H9 (cell line): Measurements from ENCODE around the gene KIAA0513. TPM values are rescaled to one million over a fixed set of nuclear protein-coding genes. Genes with fewer than 3 reads are reported as not detected.

ENCODE experiments used
- DNase-seq: peaks from one replicate; pipeline ENCODE4 v3.0.0-alpha.2; 2017
- H2AFZ ChIP-seq: one replicate; pipeline ENCODE4 v1.6.1; 2013; ENCODE audit warnings: mild to moderate bottlenecking, low read length, control low read depth, moderate library complexity
- H2AK5ac ChIP-seq: 2 replicates; pipeline ENCODE4 v1.6.1; 2013; ENCODE audit warnings: low read length, control low read depth, mixed read lengths; ENCODE audit not compliant: insufficient read length
- H2BK120ac ChIP-seq: one replicate; pipeline ENCODE4 v1.6.1; 2013; ENCODE audit warnings: low read depth, mild to moderate bottlenecking, low read length, control low read depth, inconsistent platforms; ENCODE audit not compliant: poor library complexity, severe bottlenecking
- H2BK12ac ChIP-seq: 2 replicates; pipeline ENCODE4 v1.6.1; 2013; ENCODE audit warnings: low read length, control low read depth, mixed read lengths, low read depth; ENCODE audit not compliant: insufficient read length
- H2BK15ac ChIP-seq: 2 replicates; pipeline ENCODE4 v1.6.1; 2013; ENCODE audit warnings: low read depth, low read length, control low read depth
- H2BK20ac ChIP-seq: one replicate; pipeline ENCODE4 v1.6.1; 2013; ENCODE audit warnings: low read depth, mild to moderate bottlenecking, low read length, control low read depth, inconsistent platforms; ENCODE audit not compliant: poor library complexity, severe bottlenecking
- H2BK5ac ChIP-seq: 2 replicates; pipeline ENCODE4 v1.6.1; 2013; ENCODE audit warnings: low read length, control low read depth, mixed read lengths; ENCODE audit not compliant: insufficient read length
- H3K14ac ChIP-seq: 2 replicates; pipeline ENCODE4 v1.6.1; 2013; ENCODE audit warnings: low read length, control low read depth; ENCODE audit not compliant: insufficient read depth
- H3K18ac ChIP-seq: 2 replicates; pipeline ENCODE4 v1.6.1; 2013; ENCODE audit warnings: low read depth, mild to moderate bottlenecking, mixed read lengths, low read length, control low read depth; ENCODE audit not compliant: insufficient read length
- H3K23ac ChIP-seq: 2 replicates; pipeline ENCODE4 v1.6.1; 2013; ENCODE audit warnings: low read length, control low read depth, mixed read lengths, low read depth; ENCODE audit not compliant: insufficient read length
- H3K23me2 ChIP-seq: 2 replicates; pipeline ENCODE4 v1.6.1; 2013; ENCODE audit warnings: low read depth, mild to moderate bottlenecking, mixed read lengths, low read length, control low read depth; ENCODE audit not compliant: insufficient read length, poor library complexity, severe bottlenecking
- H3K27ac ChIP-seq: 2 replicates; pipeline ENCODE4 v1.5.1; 2013; ENCODE audit warnings: low read length, control low read depth, mixed read lengths, low read depth; ENCODE audit not compliant: insufficient read length
- H3K27me3 ChIP-seq: 2 replicates; pipeline ENCODE4 v1.6.1; 2013; ENCODE audit warnings: low read length, control low read depth, inconsistent platforms; ENCODE audit not compliant: insufficient read depth
- H3K4ac ChIP-seq: 2 replicates; pipeline ENCODE4 v1.6.1; 2013; ENCODE audit warnings: low read depth, mild to moderate bottlenecking, control low read depth, inconsistent platforms, low read length, moderate library complexity
- H3K4me1 ChIP-seq: 2 replicates; pipeline ENCODE4 v1.6.1; 2013; ENCODE audit warnings: low read length, control low read depth, inconsistent platforms; ENCODE audit not compliant: insufficient read depth
- H3K4me2 ChIP-seq: 2 replicates; pipeline ENCODE4 v1.6.1; 2013; ENCODE audit warnings: low read length, control low read depth, mixed read lengths; ENCODE audit not compliant: insufficient read length, insufficient read depth
- H3K56ac ChIP-seq: 2 replicates; pipeline ENCODE4 v1.6.1; 2013; ENCODE audit warnings: low read depth, mild to moderate bottlenecking, mixed read lengths, low read length, control low read depth; ENCODE audit not compliant: insufficient read length
- H3K79me1 ChIP-seq: 2 replicates; pipeline ENCODE4 v1.6.1; 2013; ENCODE audit warnings: low read depth, mild to moderate bottlenecking, moderate library complexity, low read length, control low read depth, inconsistent platforms; ENCODE audit not compliant: insufficient read depth, poor library complexity, severe bottlenecking
- H3K79me2 ChIP-seq: 2 replicates; pipeline ENCODE4 v1.6.1; 2013; ENCODE audit warnings: low read length, control low read depth, inconsistent platforms; ENCODE audit not compliant: insufficient read depth
- H3K9ac ChIP-seq: 2 replicates; pipeline ENCODE4 v1.6.1; 2013; ENCODE audit warnings: low read length, control low read depth, mixed read lengths; ENCODE audit not compliant: insufficient read length; ENCODE audit errors: extremely low read depth
- H3K9me3 ChIP-seq: one replicate; pipeline ENCODE4 v1.6.1; 2013; ENCODE audit warnings: low read depth, low read length, inconsistent platforms; ENCODE audit not compliant: control insufficient read depth
- H3T11ph ChIP-seq: one replicate; pipeline ENCODE4 v1.6.1; 2013; ENCODE audit warnings: mild to moderate bottlenecking, low read length, control low read depth, inconsistent platforms
- H4K20me1 ChIP-seq: one replicate; pipeline ENCODE4 v1.6.1; 2013; ENCODE audit not compliant: control insufficient read depth, insufficient read length, insufficient read depth
- H4K5ac ChIP-seq: 2 replicates; pipeline ENCODE4 v1.6.1; 2013; ENCODE audit warnings: low read depth, mild to moderate bottlenecking, mixed read lengths, low read length, control low read depth; ENCODE audit not compliant: insufficient read length
- H4K8ac ChIP-seq: replicated peaks from 2 replicates; pipeline ENCODE4 v1.6.1; 2013; ENCODE audit warnings: low read length, control low read depth, mixed read lengths, low read depth; ENCODE audit not compliant: insufficient read length
- H4K91ac ChIP-seq: 2 replicates; pipeline ENCODE4 v1.6.1; 2013; ENCODE audit warnings: low read depth, mild to moderate bottlenecking, moderate library complexity, mixed read lengths, low read length, control low read depth; ENCODE audit not compliant: insufficient read length
- H3K27ac Mint-ChIP-seq, 3 experiments: 2 replicates in 2 of 3; 3 replicates in 1 of 3; pipeline ENCODE4 v1.8.0; 2020 to 2021; ENCODE audit warnings: mixed read lengths in 3 of 3, mild to moderate bottlenecking in 1 of 3, moderate library complexity in 1 of 3
- H3K27me3 Mint-ChIP-seq: 2 replicates; pipeline ENCODE4 v1.8.0; 2021; ENCODE audit warnings: low read depth, mild to moderate bottlenecking, moderate library complexity, mixed read lengths
- H3K36me3 Mint-ChIP-seq, 3 experiments: 2 replicates in 2 of 3; 3 replicates in 1 of 3; pipeline ENCODE4 v1.8.0; 2020 to 2021; ENCODE audit warnings: low read depth in 3 of 3, mixed read lengths in 3 of 3; ENCODE audit not compliant: insufficient read depth in 1 of 3
- H3K4me1 Mint-ChIP-seq, 2 experiments: 2 replicates each; pipeline ENCODE4 v1.8.0; 2020; ENCODE audit warnings: mixed read lengths in 2 of 2
- H3K4me3 Mint-ChIP-seq, 2 experiments: 2 replicates in 1 of 2; 3 replicates in 1 of 2; pipeline ENCODE4 v1.8.0; 2020 to 2021; ENCODE audit warnings: mild to moderate bottlenecking in 2 of 2, mixed read lengths in 2 of 2, moderate library complexity in 1 of 2
- H3K9me3 Mint-ChIP-seq, 2 experiments: 2 replicates in 1 of 2; 3 replicates in 1 of 2; pipeline ENCODE4 v1.8.0; 2020; ENCODE audit warnings: mild to moderate bottlenecking in 2 of 2, mixed read lengths in 2 of 2, moderate library complexity in 1 of 2
- CTCF ChIP-seq: fragments of 200-600 bp; sonication (generic); conservative IDR thresholded peaks from 3 replicates; pipeline ENCODE4 v1.8.0; 2021; ENCODE audit warnings: antibody characterized with exemption, mild to moderate bottlenecking
- WGBS: extraction: QIAGEN DNeasy Blood & Tissue Kit; methylation state at CpG from one replicate; pipeline ENCODE4 v1.1.7; 2013; ENCODE audit warnings: missing lambda C conversion rate, low lambda C conversion rate, mixed read lengths; ENCODE audit not compliant: insufficient read length; ENCODE audit errors: extremely low coverage; 5-methylcytosine and 5-hydroxymethylcytosine counted together
- total RNA-seq: library from RNA; stranded (reverse); gene quantifications from 2 replicates; pipeline ENCODE4 v1.2.1, GENCODE V29; 2021

Gene KIAA0513
- total RNA-seq, 1 experiment from 2014 or later: 4.7 TPM

DNA sequence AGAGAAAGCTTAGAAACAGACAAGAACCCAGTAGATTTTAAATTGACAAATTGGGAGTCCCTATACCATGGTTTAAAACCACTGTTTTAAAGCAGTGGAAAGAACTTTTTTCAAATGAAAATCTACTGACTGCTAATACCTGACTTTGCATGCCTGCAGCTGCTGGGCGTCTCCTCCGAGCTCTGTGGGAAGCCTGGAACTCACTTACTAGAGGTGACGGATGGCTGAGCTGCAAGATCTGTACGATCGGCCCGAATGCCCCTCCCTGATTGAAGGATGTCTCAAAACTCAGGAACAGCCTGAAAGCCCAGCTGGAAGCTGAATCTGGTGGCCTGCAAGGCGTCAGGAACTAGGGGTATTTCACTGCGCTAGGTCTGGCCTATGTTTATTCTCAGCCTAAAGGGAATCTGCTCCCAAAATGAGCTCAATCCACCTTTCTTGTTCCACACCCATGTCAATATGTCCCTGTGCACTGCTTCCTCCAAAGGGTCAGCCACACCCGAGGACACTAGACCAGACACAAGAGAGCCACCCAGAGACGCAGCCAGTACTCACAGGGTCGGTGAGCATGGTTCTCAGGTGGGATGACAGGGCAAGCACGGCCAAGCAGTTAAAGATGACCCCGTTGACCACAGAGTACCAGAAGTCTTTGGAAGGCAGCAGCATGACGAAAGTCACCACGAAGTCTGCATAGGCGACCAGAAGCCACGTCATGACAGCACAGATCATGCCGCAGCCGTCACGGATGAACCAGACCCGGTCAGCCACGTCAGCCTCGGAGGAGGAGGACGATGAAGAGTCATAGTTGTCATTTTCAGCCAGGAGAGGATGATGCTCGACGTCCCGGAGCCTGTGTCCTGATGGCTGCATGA, 37.6 kb upstream of the KIAA0513 start:
- no peak overlapping the region for H2AFZ ChIP-seq
- H3K27ac ChIP-seq: no peak overlapping the region
- no peak overlapping the region for H4K5ac ChIP-seq
- Mint-ChIP-seq H3K4me3 (no peak overlapping the region), H3K27ac (peak overlapping the region; percentile 54 to 79 (median 68); a peak in 5 of 7 replicates), H3K9me3 (no peaks in the 10 kb centered on the region), H3K36me3 (peaks cover 39 to 74% (median 71%) of the 10 kb centered on the region in 3 experiments; a peak in 6 of 7 replicates), H3K4me1 (peaks cover 2 to 13% of the 10 kb centered on the region in 2 experiments; a peak in 2 of 4 replicates), H3K27me3 (no peaks in the 10 kb centered on the region; the same call in 1 of the 2 replicates)
- no CpG with 5 or more reads among the region's 27 CpGs for WGBS
- no peak overlapping the region for H3K4me2 ChIP-seq
- H4K8ac ChIP-seq: no peak overlapping the region
- H3K4ac ChIP-seq: no peak overlapping the region
- no peaks in the 10 kb centered on the region for H3K23me2 ChIP-seq
- no peak overlapping the region for H4K91ac ChIP-seq
- H2AK5ac ChIP-seq: no peak overlapping the region
- no peaks in the 10 kb centered on the region for H4K20me1 ChIP-seq
- H2BK120ac ChIP-seq: no peak overlapping the region
- H2BK15ac ChIP-seq: no peak overlapping the region
- no peaks in the 10 kb centered on the region; the same call in 1 of the 2 replicates for H3K79me2 ChIP-seq
- DNase-seq: no peak
- H3T11ph ChIP-seq: no peak overlapping the region
- H3K27me3 ChIP-seq: no peaks in the 10 kb centered on the region
- no peak overlapping the region for H3K9ac ChIP-seq
- H2BK5ac ChIP-seq: no peak overlapping the region
- no peak overlapping the region for H2BK20ac ChIP-seq
- no peak overlapping the region for H3K23ac ChIP-seq
- H3K56ac ChIP-seq: no peak overlapping the region
- H3K79me1 ChIP-seq: peaks cover 4% of the 10 kb centered on the region
- no peak overlapping the region for H3K14ac ChIP-seq
- no peaks in the 10 kb centered on the region for H3K9me3 ChIP-seq
- H3K4me1 ChIP-seq: no peaks in the 10 kb centered on the region
- H3K18ac ChIP-seq: no peak overlapping the region
- no peak for TF ChIP-seq CTCF
- H2BK12ac ChIP-seq: no peak overlapping the region
